NCI-H2107 treated with DMSO at 0.1 percent for 48 hours (cell line): Measurements from ENCODE around the gene TBL1XR1.

Experiments used
- DNase-seq: peaks from one replicate; lab custom pipeline; 2025; ENCODE audit not compliant: unreplicated experiment; lab: John Stamatoyannopoulos, UW

Gene TBL1XR1

DNA sequence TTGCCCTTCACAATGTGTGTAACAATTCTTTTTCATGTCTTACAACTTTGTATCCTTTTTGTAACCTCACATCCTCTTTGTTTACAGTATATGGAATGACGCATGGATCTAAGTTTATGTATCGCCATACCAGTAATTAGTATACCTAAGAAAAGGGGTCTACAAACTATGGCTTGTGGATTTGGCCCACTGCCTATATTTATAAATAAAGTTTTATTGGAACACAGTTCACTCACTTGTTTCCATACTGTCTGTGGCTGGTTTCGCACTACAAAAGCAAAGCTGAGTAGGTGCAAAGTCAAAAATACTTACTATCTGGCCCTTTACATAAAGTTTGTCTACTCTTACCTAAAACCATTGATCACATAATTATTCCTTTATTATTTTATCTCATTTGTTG, 226.5 kb downstream of the TBL1XR1 start:
- no peak for DNase-seq

DNA sequence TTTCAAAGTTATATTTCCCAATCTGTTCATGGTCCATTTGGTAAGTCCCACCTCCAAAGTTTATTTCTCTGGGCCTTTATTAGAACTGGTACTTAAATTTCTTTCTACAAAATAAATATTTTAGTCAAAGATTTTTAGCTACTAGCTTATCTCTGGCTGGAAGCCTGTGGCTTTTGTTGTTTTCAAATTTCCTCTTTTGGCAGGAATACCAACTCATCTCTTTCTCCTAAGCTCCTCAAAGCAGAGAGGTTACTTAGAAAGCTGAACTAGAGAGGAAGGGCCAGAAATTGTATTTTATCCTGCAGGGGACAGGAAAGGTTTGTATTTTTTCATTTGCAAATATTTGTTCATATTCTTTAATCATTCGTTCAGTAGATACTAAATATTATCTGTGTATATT, 227.8 kb downstream of the TBL1XR1 start:
- no peak for DNase-seq
